ENCODE measurements around the gene SHANK2. TPM values are rescaled to one million over a fixed set of nuclear protein-coding genes. Genes with fewer than 3 reads are reported as not detected.
A peak's percentile ranks its signal among the peaks of the same experiment; 100 is the strongest.

Gene SHANK2
- total RNA-seq, 1 donor from 2014 or later: 8.1 TPM

DNA sequence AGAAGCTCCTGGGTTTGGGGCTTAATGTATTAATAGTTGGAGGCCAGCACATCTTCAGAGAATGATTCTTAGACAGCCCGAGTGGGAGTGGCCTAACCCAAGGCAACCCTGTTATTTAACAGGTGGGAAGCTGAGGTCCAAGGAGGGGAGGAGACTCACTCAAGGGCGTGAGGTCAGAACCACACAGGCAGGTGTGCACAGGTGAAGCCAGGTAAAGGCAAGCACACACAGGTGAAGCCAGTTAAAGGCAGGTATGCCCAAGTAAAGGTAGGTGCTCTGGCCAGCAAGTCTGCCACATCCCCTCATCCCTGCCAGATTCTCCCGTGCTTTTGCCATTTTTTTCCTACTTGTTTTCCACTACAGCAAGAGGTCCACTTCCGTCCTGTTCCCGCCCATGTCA lies 2.9 kb upstream of the SHANK2 start:
- Histone ChIP-seq H2AFZ (replicated peaks) (no peak overlapping the region), H3K79me2 (ENCODE audit: low read depth) (no peaks in the 10 kb centered on the region), H3K4me1 (peaks cover 8% of the 10 kb centered on the region), H3K36me3 (no peaks in the 10 kb centered on the region), H4K20me1 (ENCODE audit: low read depth) (peaks cover 3% of the 10 kb centered on the region), H3K4me3 (no peak overlapping the region), H3F3A (ENCODE audit: low read depth) (peaks cover 6% of the 10 kb centered on the region), H3K27me3 (peaks cover 56% of the 10 kb centered on the region), H3K27ac (no peak overlapping the region), H3K4me2 (no peak overlapping the region), H3K9me3 (ENCODE audit: low read depth) (no peaks in the 10 kb centered on the region), H3K9ac (no peak overlapping the region)
- DNase-seq (ENCODE audit: low spot score): no peak
- TF ChIP-seq EZH2 (IDR thresholded peaks at IDR 0.05): no peak
- TF ChIP-seq, protein P1, sequence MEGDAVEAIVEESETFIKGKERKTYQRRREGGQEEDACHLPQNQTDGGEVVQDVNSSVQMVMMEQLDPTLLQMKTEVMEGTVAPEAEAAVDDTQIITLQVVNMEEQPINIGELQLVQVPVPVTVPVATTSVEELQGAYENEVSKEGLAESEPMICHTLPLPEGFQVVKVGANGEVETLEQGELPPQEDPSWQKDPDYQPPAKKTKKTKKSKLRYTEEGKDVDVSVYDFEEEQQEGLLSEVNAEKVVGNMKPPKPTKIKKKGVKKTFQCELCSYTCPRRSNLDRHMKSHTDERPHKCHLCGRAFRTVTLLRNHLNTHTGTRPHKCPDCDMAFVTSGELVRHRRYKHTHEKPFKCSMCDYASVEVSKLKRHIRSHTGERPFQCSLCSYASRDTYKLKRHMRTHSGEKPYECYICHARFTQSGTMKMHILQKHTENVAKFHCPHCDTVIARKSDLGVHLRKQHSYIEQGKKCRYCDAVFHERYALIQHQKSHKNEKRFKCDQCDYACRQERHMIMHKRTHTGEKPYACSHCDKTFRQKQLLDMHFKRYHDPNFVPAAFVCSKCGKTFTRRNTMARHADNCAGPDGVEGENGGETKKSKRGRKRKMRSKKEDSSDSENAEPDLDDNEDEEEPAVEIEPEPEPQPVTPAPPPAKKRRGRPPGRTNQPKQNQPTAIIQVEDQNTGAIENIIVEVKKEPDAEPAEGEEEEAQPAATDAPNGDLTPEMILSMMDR (IDR thresholded peaks at IDR 0.05): no peak
- no peak for TF ChIP-seq EZH2phosphoT487 (IDR thresholded peaks at IDR 0.05)
- no peak overlapping the region for H3K27ac Mint-ChIP-seq
- H3K4me1 Mint-ChIP-seq: peaks cover 8% of the 10 kb centered on the region
- H3K36me3 Mint-ChIP-seq: no peaks in the 10 kb centered on the region
- H3K9me3 Mint-ChIP-seq: peaks cover 8% of the 10 kb centered on the region
- peaks cover 32% of the 10 kb centered on the region for H3K27me3 Mint-ChIP-seq (ENCODE audit: insufficient read depth, low read depth)
- no peak overlapping the region for H3K4me3 Mint-ChIP-seq

DNA sequence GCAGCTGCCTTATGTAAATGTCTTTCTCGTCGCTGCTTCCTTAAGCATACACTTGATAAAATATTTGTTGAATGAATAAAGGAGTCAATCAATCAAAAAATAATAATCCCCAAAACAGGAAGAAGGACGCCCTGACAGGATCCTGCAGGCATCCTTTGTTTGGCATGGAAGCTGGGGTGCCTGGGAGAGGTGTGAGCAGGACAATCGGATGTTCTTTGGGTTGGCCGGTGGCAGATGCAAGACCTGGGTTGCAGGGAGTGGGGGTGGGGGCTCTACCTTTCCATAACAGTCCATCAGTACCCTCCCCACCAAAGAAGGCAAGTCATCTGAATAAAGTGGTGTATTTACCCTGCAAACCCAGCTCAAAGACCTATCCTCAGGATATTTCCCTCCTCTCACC lies 1.4 kb upstream of the SHANK2 start:
- H3K4me3 ChIP-seq: no peak overlapping the region
- H3K27ac Mint-ChIP-seq: no peak overlapping the region
- DNase-seq (ENCODE audit: low spot score): no peak
- peaks cover 12% of the 10 kb centered on the region for H3K4me1 ChIP-seq
- no peaks in the 10 kb centered on the region for H3K36me3 ChIP-seq
- peaks cover 15% of the 10 kb centered on the region for H3F3A ChIP-seq (ENCODE audit: low read depth)
- H3K9me3 ChIP-seq (ENCODE audit: low read depth): no peaks in the 10 kb centered on the region
- H3K27me3 Mint-ChIP-seq (ENCODE audit: insufficient read depth, low read depth): peaks cover 47% of the 10 kb centered on the region
- H4K20me1 ChIP-seq (ENCODE audit: low read depth): peaks cover 10% of the 10 kb centered on the region
- TF ChIP-seq, protein P1 (IDR thresholded peaks at IDR 0.05): no peak
- TF ChIP-seq EZH2phosphoT487 (IDR thresholded peaks at IDR 0.05): no peak
- no peak for TF ChIP-seq EZH2 (IDR thresholded peaks at IDR 0.05)
- no peaks in the 10 kb centered on the region for H3K79me2 ChIP-seq (ENCODE audit: low read depth)
- no peaks in the 10 kb centered on the region for H3K36me3 Mint-ChIP-seq
- peaks cover 11% of the 10 kb centered on the region for H3K4me1 Mint-ChIP-seq
- H3K4me2 ChIP-seq: no peak overlapping the region
- peak overlapping the region; percentile 80 for H3K4me3 Mint-ChIP-seq
- H2AFZ ChIP-seq (replicated peaks): no peak overlapping the region
- H3K27me3 ChIP-seq: peaks cover 71% of the 10 kb centered on the region
- H3K27ac ChIP-seq: no peak overlapping the region
- no peak overlapping the region for H3K9ac ChIP-seq
- H3K9me3 Mint-ChIP-seq: peaks cover 9% of the 10 kb centered on the region

DNA sequence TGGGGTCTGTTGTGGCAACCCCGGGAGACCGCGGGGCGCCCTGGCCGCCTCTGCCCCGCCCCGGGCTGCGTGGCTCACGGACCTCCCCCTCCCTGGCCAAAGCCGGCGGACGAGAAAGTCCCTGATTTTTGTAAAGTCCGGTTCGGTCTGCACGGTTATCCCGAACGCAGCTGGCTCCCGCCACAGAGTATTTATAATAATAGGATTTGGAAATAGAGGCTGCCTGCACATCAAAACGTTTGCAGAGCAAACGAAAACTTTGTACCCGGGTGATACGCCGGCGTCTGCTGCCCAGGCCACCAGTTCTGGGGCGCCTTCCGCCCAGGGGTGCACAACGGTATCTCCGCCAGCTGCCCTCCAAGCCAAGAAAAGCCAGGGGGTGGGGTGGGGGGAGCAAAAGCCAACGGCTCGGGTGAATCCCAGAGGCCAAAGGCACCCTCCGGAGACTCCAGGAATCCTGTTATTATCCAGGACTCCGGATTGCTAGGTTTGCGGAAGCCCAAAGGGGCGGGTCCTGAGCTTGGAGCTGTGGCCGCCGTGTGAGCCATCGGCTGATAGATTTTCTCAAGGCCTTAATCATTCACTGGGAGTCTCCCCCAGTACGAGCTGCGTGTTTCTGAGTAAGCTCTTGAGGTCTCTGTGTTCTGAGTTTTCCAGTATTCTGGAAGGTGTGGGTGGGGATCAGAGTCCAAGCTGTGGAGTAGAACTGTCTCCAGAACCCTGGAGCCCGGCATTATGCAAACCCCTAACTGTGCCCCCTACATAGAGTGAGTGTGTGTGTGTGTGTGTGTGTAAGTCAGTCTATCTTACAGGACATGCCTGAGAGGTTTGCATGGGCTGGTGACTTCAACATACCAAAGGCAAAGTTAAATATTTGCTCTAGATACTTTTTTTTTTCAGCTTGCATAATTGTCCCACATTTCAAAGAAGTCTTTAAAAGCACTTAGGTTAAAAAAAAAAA lies 673 bp upstream of the SHANK2 start:
- Mint-ChIP-seq H3K27me3 (ENCODE audit: insufficient read depth, low read depth) (peaks cover 55% of the 10 kb centered on the region), H3K36me3 (no peaks in the 10 kb centered on the region), H3K27ac (no peak overlapping the region), H3K4me1 (peaks cover 14% of the 10 kb centered on the region), H3K9me3 (peaks cover 5% of the 10 kb centered on the region), H3K4me3 (peak overlapping the region; percentile 80)
- Histone ChIP-seq H3K9me3 (ENCODE audit: low read depth) (no peaks in the 10 kb centered on the region), H3K79me2 (ENCODE audit: low read depth) (no peaks in the 10 kb centered on the region), H3K27me3 (peaks cover 79% of the 10 kb centered on the region), H3K9ac (no peak overlapping the region), H3F3A (ENCODE audit: low read depth) (peaks cover 20% of the 10 kb centered on the region), H3K4me2 (peak overlapping the region; percentile 90), H2AFZ (replicated peaks) (peak overlapping the region; percentile 61), H3K4me3 (peak overlapping the region; percentile 63), H3K36me3 (no peaks in the 10 kb centered on the region), H3K27ac (no peak overlapping the region), H3K4me1 (peaks cover 12% of the 10 kb centered on the region), H4K20me1 (ENCODE audit: low read depth) (peaks cover 15% of the 10 kb centered on the region)
- DNase-seq (ENCODE audit: low spot score): peak; percentile 67
- no peak for TF ChIP-seq EZH2phosphoT487 (IDR thresholded peaks at IDR 0.05)
- TF ChIP-seq EZH2 (IDR thresholded peaks at IDR 0.05): peak; percentile 50
